ENCODE data around the gene GRK2. TPM values are rescaled to one million over a fixed set of nuclear protein-coding genes. Genes with fewer than 3 reads are reported as not detected.

Gene GRK2
- total RNA-seq, 4 donors from 2014 or later: 39.8 to 72.5 (median 47.8) TPM

DNA sequence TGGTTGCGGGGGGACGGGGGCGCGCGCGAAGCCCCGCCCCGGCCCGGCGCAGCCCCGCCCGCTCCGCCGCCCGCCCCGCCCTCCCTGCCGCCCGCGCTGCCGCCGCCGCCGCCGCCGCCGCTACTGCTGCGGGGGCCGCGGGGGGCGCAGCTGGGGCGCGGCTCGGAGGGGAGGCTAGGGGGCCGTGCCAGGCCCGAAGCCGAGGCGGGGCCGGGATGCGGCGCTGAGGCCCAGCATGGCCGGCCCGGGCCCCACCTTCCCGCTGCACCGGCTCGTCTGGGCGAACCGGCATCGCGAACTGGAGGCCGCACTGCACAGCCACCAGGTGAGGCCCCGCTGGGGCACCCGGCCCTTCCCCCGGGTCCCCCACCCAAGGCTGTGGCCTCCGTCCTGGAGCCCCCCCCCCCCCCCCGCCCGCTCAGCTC lies 23.0 kb downstream of the GRK2 start, which contains the start of gene ANKRD13D:
Gene ANKRD13D (plus strand): TSS at position 78 of the 425 bp plus-strand sequence. CDS start 158 bp downstream, at position 236.
- TF ChIP-seq, protein P1, sequence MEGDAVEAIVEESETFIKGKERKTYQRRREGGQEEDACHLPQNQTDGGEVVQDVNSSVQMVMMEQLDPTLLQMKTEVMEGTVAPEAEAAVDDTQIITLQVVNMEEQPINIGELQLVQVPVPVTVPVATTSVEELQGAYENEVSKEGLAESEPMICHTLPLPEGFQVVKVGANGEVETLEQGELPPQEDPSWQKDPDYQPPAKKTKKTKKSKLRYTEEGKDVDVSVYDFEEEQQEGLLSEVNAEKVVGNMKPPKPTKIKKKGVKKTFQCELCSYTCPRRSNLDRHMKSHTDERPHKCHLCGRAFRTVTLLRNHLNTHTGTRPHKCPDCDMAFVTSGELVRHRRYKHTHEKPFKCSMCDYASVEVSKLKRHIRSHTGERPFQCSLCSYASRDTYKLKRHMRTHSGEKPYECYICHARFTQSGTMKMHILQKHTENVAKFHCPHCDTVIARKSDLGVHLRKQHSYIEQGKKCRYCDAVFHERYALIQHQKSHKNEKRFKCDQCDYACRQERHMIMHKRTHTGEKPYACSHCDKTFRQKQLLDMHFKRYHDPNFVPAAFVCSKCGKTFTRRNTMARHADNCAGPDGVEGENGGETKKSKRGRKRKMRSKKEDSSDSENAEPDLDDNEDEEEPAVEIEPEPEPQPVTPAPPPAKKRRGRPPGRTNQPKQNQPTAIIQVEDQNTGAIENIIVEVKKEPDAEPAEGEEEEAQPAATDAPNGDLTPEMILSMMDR (IDR thresholded peaks at IDR 0.05; ENCODE audit: low read depth): no peak

DNA sequence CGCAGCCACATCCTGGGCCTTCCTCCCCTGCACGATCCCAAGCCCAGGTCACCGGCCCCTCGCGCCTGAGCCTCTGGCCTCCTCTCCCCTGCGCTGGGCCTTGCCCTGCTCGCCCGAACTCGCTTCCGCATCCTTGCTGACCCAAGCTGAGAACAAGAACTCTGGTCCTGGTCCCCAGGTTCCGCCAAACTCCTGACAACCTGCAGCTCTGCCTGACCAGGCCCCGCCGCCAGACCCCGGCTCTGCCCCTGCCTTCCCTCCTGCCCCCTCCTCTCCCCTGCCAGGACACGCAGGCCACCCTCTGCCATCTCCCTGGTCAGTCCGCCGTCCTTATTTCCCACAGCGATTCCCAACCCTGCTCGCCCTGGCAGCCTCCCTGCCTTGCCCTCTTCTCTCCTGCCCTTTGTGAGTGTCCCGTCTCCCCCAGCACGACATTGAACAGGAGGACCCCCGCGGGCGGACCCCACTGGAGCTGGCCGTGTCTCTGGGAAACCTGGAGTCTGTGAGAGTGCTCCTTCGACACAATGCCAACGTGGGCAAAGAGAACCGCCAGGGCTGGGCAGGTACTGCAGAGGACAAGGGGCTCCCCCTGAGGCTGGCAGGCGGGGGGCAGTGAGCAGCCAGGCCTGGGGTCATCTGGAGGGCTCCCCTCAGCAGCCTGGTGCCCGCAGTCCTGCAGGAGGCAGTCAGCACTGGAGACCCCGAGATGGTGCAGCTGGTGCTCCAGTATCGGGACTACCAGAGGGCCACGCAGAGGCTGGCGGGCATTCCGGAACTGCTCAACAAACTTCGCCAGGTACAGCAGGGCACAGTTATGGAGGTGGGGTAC lies 23.6 kb downstream of the GRK2 start:
- TF ChIP-seq, protein P1 (IDR thresholded peaks at IDR 0.05; ENCODE audit: low read depth): no peak

DNA sequence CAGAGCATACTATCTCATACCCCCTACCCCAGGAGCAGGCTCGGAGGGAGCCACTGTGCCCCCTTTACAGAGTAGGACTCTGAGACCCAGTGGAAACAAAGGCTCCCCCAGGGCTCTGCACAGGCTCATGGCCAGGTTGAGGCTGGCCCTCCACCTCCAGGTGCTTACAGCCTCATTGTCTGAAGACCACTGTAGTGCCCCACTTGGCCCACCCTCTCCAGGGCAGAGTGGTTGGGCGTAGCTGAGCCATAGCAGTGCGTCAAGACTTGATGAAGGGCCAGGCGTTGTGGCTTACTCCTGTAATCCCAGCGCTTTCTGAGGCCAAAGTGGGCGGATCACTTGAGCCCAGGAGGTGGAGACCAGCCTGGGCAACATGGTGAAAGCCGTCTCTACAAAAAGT lies 24.5 kb downstream of the GRK2 start:
- TF ChIP-seq, protein P1 (IDR thresholded peaks at IDR 0.05; ENCODE audit: low read depth): no peak

DNA sequence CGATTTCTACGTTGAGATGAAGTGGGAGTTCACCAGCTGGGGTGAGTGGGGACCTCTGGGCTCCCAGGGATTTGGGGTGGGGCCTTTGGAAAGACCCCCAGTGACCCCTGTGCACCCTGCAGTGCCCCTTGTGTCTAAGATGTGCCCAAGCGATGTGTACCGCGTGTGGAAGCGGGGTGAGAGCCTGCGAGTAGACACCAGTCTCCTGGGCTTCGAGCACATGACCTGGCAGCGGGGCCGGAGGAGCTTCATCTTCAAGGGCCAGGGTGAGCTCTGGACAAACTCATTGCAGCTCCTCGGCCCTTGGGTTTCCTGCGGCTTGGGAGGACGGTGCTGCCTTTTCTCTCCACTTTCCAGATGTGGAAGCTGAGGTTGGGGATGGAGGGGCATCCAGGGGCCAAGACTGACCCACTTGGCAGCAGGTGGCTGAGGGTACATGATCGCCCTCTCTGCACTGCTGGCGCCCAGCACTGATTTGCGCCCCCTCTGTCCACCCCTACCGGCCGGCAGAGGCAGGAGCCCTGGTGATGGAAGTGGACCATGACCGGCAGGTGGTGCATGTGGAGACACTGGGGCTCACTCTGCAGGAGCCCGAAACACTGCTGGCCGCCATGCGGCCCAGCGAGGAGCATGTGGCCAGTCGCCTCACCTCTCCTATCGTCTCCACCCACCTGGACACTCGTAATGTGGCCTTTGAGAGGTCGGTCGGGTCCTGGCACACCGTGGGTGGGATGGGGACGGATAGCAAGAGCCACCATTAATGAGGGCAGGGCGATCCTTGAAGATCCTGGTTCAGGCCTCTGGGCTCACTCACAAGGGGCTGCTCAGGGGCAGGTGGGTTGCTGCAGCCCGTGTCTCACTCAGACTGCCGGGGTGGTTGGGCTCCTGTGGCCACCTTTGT lies 25.5 kb downstream of the GRK2 start:
- TF ChIP-seq, protein P1 (IDR thresholded peaks at IDR 0.05; ENCODE audit: low read depth): no peak

DNA sequence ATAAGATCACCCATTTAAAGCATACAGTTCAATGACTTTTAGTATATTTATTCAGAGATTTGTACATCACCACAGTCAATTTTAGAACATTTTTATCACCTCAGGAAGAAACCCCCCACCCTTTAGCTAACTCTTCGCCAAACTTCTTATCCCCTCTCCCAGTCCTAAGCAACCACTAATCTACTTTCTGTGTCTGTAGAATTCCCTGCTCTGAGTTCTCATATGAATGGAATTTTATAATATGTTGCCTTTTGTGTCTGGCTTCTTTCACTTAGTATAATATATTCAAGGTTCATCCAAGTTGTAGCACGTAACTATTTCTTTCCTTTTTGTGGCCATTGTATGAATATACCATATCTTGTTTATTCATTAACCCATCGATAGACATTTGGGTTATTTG lies 26.4 kb downstream of the GRK2 start:
- TF ChIP-seq, protein P1 (IDR thresholded peaks at IDR 0.05; ENCODE audit: low read depth): no peak

DNA sequence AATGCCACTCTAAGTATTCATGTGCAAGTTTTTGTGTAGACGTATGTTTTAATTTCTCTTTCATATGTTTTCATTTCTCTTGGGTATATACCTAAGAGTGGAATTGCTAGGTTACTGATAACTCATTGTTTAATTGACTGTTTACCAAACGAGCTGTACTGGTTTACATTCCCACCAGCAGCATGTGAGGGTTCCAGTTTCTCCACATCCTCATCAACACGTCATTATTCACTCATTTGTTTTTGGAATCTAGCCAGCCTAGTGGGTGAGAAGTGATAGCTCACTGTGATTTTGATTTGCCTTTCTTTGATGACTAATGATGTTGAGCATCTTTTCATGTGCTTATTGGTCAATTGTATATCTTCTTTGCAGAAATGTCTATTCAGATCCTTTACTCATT lies 26.8 kb downstream of the GRK2 start:
- TF ChIP-seq, protein P1 (IDR thresholded peaks at IDR 0.05; ENCODE audit: low read depth): no peak

DNA sequence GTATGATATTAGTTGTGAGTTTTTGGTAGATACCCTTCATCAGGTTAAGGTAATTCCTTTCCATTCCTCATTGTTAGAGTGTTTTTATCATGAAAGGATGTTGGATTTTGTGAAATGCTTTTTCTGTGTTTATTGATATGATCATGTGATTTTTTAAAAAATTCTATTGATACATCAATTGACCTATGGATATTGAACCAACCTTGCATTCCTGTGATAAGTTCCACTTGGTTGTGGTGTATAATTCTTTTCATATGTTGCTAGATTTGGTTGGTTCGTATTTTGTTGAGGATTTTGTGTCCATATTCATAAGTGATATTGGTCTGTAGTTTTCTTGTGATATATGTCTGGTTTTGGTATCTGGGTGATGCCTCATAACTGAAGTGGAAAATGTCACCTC lies 29.6 kb downstream of the GRK2 start:
- TF ChIP-seq, protein P1 (IDR thresholded peaks at IDR 0.05; ENCODE audit: low read depth): no peak
